ENCODE results near the gene COL9A3.

Gene COL9A3

DNA sequence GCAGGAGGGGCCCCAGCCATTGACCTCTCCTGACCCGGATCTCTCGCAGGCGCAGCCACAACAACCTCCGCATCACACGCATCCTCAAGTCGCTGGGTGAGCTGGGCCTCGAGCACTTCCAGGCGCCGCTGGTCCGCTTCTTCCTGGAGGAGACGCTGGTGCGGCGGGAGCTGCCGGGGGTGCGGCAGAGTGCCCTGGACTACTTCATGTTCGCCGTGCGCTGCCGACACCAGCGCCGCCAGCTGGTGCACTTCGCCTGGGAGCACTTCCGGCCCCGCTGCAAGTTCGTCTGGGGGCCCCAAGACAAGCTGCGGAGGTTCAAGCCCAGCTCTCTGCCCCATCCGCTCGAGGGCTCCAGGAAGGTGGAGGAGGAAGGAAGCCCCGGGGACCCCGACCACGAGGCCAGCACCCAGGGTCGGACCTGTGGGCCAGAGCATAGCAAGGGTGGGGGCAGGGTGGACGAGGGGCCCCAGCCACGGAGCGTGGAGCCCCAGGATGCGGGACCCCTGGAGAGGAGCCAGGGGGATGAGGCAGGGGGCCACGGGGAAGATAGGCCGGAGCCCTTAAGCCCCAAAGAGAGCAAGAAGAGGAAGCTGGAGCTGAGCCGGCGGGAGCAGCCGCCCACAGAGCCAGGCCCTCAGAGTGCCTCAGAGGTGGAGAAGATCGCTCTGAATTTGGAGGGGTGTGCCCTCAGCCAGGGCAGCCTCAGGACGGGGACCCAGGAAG is 4.5 kb upstream of the COL9A3 start:
- no peak for DNase-seq

DNA sequence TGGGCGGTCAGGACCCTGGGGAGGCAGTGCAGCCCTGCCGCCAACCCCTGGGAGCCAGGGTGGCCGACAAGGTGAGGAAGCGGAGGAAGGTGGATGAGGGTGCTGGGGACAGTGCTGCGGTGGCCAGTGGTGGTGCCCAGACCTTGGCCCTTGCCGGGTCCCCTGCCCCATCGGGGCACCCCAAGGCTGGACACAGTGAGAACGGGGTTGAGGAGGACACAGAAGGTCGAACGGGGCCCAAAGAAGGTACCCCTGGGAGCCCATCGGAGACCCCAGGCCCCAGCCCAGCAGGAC is 4.0 kb upstream of the COL9A3 start:
- DNase-seq: no peak

GRCh38 chr20:62813588-62813987 is 3.3 kb upstream of the COL9A3 start:
- DNase-seq: no peak

DNA sequence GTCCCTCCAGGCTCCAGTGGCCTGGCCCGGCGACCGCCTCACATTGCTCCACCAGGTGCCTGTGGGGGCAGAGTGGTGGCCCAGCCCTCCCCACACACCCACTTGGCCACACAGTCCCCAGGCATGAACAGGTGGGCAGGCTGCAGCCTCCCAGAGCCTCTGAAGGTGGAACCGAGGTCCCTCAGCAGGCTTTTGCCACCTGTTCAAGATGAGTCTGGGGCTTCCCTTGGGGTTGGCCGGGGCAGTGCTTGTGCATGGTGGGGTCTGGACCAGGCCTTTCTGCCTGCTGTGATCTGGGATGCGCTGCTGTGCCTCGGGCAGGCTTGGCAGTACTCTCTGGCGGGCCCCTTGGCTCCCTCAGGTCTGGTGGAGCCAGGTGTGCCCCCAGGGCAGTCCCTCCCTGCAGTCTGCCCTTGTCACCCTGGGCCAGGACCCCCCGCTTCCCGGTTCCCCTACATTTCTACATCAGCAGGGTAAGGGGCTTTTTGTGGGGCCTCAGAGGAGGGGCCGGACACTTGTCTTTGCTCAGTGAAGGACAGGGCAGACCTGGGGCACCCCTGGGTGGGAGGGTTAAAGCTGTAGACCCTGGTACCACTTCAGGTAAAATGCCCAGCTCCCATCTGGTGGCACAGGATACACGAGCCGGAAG is 2.7 kb upstream of the COL9A3 start:
- no peak for DNase-seq

- no peak for DNase-seq
Observed at GRCh38 chr20:62814709-62815065, 2.2 kb upstream of the COL9A3 start.

DNA sequence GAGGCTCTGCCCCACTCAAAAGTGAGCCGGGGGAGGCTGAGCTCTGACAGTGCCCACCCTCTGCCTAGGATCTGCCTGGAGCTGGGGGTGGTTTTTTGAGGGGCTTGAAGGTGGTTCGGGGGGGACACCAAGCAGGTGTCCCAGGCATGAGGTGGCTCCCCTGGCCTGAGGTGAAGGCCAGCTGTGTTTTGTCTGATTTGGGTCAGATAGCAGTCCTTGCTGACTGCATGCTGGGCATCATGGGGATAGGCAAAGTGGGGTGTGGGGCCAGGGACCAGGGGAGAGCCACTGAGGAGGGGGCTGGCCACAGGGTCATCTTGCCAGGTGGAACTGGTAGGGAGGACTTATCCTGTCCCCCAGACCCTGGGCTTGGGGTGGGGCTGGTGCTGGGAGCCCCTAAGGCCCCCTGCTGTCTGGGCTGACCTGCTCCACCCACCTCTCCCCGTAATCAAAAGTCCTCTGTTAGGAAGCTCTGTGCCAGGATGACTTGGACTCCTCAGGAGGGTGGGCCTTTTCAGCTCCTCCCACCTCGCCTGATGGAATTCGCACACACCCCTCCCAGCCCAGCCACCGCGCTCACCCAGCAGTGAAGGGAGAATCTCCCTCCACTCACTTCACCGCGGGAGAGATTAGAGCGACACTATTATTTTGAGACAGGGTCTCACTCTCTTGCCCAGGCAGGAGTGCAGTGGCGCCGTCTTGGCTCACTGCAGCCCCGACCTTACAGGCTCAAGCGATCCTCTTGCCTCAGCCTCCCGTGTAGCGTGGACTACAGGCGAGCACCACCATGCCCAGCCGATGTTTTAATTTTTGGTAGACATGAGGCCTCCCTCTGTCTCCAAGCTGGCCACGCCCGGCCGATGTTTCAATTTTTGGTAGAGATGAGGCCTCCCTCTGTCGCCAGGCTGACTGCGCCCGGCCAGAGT is 1.5 kb upstream of the COL9A3 start:
- no peak for DNase-seq

- no peak for DNase-seq
Observed at GRCh38 chr20:62816031-62816883, 593 bp upstream of the COL9A3 start.

- DNase-seq: no peak
Observed at GRCh38 chr20:62817975-62818591, 1.2 kb downstream of the COL9A3 start.

DNA sequence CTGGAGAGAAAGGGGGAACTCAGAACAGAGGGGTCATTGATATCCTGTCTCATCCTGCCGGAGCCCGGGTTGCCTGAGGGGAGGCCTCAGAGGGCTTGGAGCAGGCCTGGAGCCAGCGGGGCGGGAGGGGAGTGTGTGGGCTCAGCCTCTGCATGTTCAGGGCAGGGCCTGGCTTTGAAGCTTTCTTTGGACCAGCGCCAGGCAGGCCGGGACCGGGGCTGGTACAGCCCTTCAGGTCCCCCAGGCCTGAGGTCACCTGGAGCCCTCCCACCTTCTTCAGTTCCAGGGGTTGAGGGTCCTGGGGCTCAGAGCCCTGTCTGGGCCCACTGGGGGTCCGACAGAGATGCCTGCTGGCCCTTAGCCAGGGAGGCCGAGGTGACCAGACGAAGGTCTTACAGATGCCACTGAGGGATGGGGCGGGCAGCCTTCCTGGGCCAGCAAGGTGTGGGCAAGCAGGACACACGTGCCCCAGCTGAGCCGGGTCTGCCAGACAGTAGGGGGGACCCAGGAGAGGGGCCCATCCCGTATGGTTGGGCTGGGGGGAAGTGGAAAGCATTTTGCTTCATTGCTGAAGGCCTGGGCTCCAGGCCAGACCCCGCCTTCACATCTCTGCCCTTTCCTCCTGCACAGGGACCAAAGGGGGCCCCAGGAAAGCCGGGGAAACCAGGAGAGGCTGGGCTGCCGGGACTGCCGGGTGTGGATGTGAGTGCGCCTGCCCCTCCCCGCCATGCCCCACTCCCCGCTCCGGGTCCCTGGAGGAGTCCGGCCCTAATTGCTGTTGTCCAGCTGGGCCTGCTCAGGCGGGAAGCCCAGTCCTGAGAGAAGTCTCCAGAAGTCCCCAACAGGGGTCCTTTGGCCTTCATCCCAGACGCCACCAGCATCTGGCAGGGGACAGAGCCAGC is 2.0 kb downstream of the COL9A3 start:
- no peak for DNase-seq

- DNase-seq: no peak
Observed at GRCh38 chr20:62819494-62820174, 2.8 kb downstream of the COL9A3 start.

GRCh38 chr20:62820208-62820961 is 3.5 kb downstream of the COL9A3 start:
- DNase-seq: no peak

DNA sequence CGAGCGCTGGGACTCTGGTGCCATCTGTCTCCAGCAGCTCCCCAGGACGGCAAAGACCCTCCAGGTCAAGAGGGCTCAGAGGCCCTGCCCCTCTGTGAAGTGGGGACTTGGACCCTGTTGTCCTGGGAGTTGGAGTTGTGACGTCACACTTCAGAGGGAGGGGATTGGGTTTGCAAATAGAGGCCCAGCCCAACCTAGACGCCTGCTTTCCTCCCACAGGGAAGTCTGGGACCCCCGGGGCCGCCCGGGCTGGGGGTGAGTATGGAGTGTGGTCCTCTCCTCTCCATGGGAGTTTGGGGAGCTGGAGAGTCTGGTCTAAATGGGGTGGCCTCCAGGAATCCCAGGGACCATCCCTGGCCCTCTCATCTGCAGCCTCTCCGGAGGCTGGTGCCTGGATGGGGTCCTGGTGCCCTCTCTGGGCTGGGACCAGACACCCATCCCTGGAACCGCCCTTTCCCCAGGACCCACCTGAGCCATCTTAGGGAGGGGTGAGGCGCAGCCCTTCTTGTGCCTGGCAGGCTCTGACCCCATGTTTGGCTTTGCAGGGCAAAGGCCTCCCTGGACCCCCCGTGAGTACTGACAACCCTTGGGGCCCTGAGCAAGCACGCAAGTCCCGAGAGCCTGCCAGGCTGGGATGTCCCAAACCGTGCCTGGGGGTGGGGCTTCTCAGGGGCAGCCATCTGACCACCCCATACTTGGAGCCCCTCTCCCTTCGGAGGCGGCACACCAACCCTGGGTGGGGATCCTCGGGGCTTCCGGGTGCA is 4.3 kb downstream of the COL9A3 start:
- DNase-seq: no peak

GRCh38 chr20:62821726-62822210 is 4.9 kb downstream of the COL9A3 start:
- DNase-seq: no peak

- no peak for DNase-seq
Observed at GRCh38 chr20:62822239-62822787, 5.5 kb downstream of the COL9A3 start.

- no peak for DNase-seq
Observed at GRCh38 chr20:62822788-62823651, 6.2 kb downstream of the COL9A3 start.

GRCh38 chr20:62823688-62824475 is 7.0 kb downstream of the COL9A3 start:
- no peak for DNase-seq
